ENCODE results near the gene FAM136A. TPM values are rescaled to one million over a fixed set of nuclear protein-coding genes. Genes with fewer than 3 reads are reported as not detected.

The FAM136A gene
- 43.3 and 50.6 TPM in 2 replicates for polyA plus RNA-seq (2012; rRNA removed)
- polyA plus RNA-seq (2012; cell fraction: cytosol; rRNA removed), result 44.8 and 47.3 TPM in 2 replicates
- polyA plus RNA-seq (2012; cell fraction: nucleus; rRNA removed), result 76.4 and 99.3 TPM in 2 replicates

DNA sequence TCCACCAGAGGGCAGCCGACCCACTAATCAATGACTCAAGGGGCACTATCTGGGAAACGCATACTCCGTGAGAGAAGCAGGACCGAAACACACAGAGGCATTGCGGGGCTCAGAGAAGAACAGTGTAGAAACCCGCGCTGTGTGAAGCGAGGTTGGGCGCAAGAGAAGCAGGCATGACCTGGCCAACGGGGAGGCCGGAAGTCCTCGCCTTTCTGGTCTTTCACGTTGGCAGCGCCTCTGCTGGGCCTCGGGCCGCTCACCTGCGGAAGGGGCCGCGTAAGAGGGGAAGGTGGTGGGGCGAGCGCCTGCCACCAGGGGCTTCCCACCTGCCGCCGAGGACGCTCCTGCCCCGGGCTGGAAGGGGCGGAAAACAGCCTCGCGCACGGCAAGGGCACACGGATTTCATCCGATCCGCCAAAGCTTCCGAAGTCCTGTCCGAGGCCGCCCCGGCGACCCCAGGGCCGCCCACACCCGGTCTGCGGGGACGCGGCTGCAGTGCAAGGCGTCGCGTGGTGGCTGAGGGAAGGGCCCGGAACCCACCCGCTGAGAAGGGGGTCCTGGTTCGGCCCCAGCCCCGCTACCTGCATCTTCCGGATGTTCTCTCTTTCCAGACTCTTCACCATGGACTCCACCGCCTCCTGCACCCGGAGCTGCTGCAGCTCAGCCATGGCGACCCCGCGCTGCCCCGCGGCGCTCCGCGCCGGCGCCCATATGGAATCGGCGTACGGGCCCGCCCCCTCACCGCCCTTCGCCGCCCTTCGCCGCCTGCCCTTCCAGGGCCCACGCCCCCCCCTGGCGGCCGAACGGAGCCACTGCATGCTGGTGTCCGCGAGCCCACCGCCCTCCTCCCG, at the start of gene FAM136A:
Gene FAM136A, minus strand, starts transcription at position 724 of the 851 bp plus-strand sequence. Its CDS starts 56 bp downstream, at position 668.
- POLR2A ChIA-PET, result interaction anchor here (0.7 to 2.0 kb wide), 5 partner anchors 8 to 388 kb away, joined by 3 to 14 read pairs (median 3); partner anchors contain the start of genes MXD1, PCYOX1 and SNRPG

More for the DNA sequence above, at the start of gene FAM136A:
- Histone ChIP-seq H3F3A (replicated peaks; ENCODE audit: insufficient read depth) (peaks cover 7% of the 10 kb centered on the region), H3K4me2 (peak within 1 kb of the TSS; percentile 99), H2AFZ (ENCODE audit: low read depth) (peak within 1 kb of the TSS; percentile 93), H3K79me2 (ENCODE audit: insufficient read depth) (peaks cover 16% of the 10 kb centered on the region; the same call in 1 of the 2 replicates), H4K20me1 (ENCODE audit: insufficient read depth) (no peaks in the 10 kb centered on the region), H3K4me3 (ENCODE audit: low read depth in 2 of 2, low read length in 1 of 2) (peak within 1 kb of the TSS; percentile 82 to 97), H3K4me1 (ENCODE audit: control insufficient read depth in 1 of 2, insufficient read depth in 2 of 2, low read depth in 1 of 2, low read length in 1 of 2) (peaks cover 6 to 9% of the 10 kb centered on the region in 2 experiments; a peak in 1 of 4 replicates), H3K36me3 (replicated peaks in 1 of 2; ENCODE audit: control insufficient read depth in 1 of 2, insufficient read depth in 2 of 2, low read length in 1 of 2) (peaks cover 7 to 24% of the 10 kb centered on the region in 2 experiments), H3K9me2 (no peaks in the 10 kb centered on the region), H3K9me3 (no peaks in the 10 kb centered on the region), H3K27me3 (ENCODE audit: insufficient read depth) (no peaks in the 10 kb centered on the region), H3K9ac (peak within 1 kb of the TSS; percentile 92), H3K27ac (ENCODE audit: low read depth in 2 of 2, low read length in 1 of 2) (peak within 1 kb of the TSS; percentile 53 to 85)
- CTCF ChIA-PET, result interaction anchor here (0.6 to 9.2 kb wide), 40 partner anchors 8 to 664 kb away, joined by 3 to 134 read pairs (median 4); partner anchors contain the start of genes ADD2, FIGLA and SNRPG
- WGBS (ENCODE audit: low lambda C conversion rate), result 3% methylated on average over 29 of the region's 79 CpGs
- DNase-seq, result peak; percentile 96
- peak; percentile 46; the same call in 1 of the 2 replicates for TF ChIP-seq RAD21 (IDR thresholded peaks at IDR 0.05; ENCODE audit: low read length)
- TF ChIP-seq, protein P1, sequence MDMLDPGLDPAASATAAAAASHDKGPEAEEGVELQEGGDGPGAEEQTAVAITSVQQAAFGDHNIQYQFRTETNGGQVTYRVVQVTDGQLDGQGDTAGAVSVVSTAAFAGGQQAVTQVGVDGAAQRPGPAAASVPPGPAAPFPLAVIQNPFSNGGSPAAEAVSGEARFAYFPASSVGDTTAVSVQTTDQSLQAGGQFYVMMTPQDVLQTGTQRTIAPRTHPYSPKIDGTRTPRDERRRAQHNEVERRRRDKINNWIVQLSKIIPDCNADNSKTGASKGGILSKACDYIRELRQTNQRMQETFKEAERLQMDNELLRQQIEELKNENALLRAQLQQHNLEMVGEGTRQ (IDR thresholded peaks at IDR 0.05; ENCODE audit: borderline replicate concordance, low read depth, low read length), result no peak
- TF ChIP-seq EP300 (IDR thresholded peaks at IDR 0.05; ENCODE audit: borderline replicate concordance in 1 of 2, low read depth in 1 of 2, low read length in 1 of 2), result 0 out of 4 replicates have a peak, but pooled peaks of 1 of the 2 experiments have one; percentile 30
- TF ChIP-seq CHD2 (IDR thresholded peaks at IDR 0.05; ENCODE audit: low read length, partially characterized antibody), result peak; percentile 21
- TF ChIP-seq, protein P2, sequence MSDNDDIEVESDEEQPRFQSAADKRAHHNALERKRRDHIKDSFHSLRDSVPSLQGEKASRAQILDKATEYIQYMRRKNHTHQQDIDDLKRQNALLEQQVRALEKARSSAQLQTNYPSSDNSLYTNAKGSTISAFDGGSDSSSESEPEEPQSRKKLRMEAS (IDR thresholded peaks at IDR 0.05; ENCODE audit: low read depth), result peak; percentile 34; the same call in 1 of the 2 replicates
- peak; percentile 61; the same call in 1 of the 2 replicates for TF ChIP-seq TAF1 (IDR thresholded peaks at IDR 0.05; ENCODE audit: borderline replicate concordance, low read depth, low read length)
- peak; percentile 29; the same call in 1 of the 2 replicates for TF ChIP-seq RFX5 (IDR thresholded peaks at IDR 0.05; ENCODE audit: low read length)
- TF ChIP-seq NFIC (IDR thresholded peaks at IDR 0.05; ENCODE audit: borderline replicate concordance), result no peak
- TF ChIP-seq JUND (IDR thresholded peaks at IDR 0.05), result no peak
- TF ChIP-seq, protein P3, sequence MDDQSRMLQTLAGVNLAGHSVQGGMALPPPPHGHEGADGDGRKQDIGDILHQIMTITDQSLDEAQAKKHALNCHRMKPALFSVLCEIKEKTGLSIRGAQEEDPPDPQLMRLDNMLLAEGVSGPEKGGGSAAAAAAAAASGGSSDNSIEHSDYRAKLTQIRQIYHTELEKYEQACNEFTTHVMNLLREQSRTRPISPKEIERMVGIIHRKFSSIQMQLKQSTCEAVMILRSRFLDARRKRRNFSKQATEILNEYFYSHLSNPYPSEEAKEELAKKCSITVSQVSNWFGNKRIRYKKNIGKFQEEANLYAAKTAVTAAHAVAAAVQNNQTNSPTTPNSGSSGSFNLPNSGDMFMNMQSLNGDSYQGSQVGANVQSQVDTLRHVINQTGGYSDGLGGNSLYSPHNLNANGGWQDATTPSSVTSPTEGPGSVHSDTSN (IDR thresholded peaks at IDR 0.05), result no peak
- 0 out of 2 replicates have a peak, but pooled peaks have one; percentile 10 for TF ChIP-seq ELF1 (IDR thresholded peaks at IDR 0.05)
- TF ChIP-seq SMC3 (IDR thresholded peaks at IDR 0.05; ENCODE audit: low read depth, low read length), result peak; percentile 42
- peak; percentile 85 for TF ChIP-seq YY1 (IDR thresholded peaks at IDR 0.05; ENCODE audit: low read depth)
- TF ChIP-seq, protein P4, sequence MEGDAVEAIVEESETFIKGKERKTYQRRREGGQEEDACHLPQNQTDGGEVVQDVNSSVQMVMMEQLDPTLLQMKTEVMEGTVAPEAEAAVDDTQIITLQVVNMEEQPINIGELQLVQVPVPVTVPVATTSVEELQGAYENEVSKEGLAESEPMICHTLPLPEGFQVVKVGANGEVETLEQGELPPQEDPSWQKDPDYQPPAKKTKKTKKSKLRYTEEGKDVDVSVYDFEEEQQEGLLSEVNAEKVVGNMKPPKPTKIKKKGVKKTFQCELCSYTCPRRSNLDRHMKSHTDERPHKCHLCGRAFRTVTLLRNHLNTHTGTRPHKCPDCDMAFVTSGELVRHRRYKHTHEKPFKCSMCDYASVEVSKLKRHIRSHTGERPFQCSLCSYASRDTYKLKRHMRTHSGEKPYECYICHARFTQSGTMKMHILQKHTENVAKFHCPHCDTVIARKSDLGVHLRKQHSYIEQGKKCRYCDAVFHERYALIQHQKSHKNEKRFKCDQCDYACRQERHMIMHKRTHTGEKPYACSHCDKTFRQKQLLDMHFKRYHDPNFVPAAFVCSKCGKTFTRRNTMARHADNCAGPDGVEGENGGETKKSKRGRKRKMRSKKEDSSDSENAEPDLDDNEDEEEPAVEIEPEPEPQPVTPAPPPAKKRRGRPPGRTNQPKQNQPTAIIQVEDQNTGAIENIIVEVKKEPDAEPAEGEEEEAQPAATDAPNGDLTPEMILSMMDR (IDR thresholded peaks at IDR 0.05), result peak; percentile 80
- no peak; the same call in 1 of the 2 replicates for TF ChIP-seq MXI1 (IDR thresholded peaks at IDR 0.05; ENCODE audit: low read depth, low read length)
- TF ChIP-seq POLR2AphosphoS5 (IDR thresholded peaks at IDR 0.05; ENCODE audit: low read depth, low read length), result peak; percentile 89

Measured in SK-N-SH (cell line).